AG09309 (cell line): ENCODE measurements around the gene ADPRM.

ENCODE experiments used
- DNase-seq: peaks from one replicate; pipeline ENCODE4 v3.0.0-alpha.2; 2010; ENCODE audit warnings: low read depth
- H3K4me3 ChIP-seq: 2 replicates; pipeline ENCODE4 v1.5.1; 2011; ENCODE audit warnings: mild to moderate bottlenecking, low read depth, low read length, moderate library complexity; ENCODE audit not compliant: control insufficient read depth
- CTCF ChIP-seq: IDR thresholded peaks from 2 replicates; pipeline ENCODE4 v1.5.1; 2011; ENCODE audit warnings: mild to moderate bottlenecking, low read depth, low read length, inconsistent platforms; ENCODE audit not compliant: insufficient read depth, control insufficient read depth; ENCODE audit errors: missing control alignments

Gene ADPRM

GRCh38 chr17:10754861-10755591 is 57.6 kb downstream of the ADPRM start:
- no peak overlapping the region for H3K4me3 ChIP-seq
- no peak for DNase-seq
- TF ChIP-seq CTCF, result no peak

GRCh38 chr17:10755592-10756127 is 58.3 kb downstream of the ADPRM start:
- no peak for DNase-seq
- no peak overlapping the region for H3K4me3 ChIP-seq
- no peak for TF ChIP-seq CTCF

GRCh38 chr17:10756185-10756584 is 58.8 kb downstream of the ADPRM start:
- no peak for DNase-seq
- no peak overlapping the region for H3K4me3 ChIP-seq
- no peak for TF ChIP-seq CTCF

- H3K4me3 ChIP-seq, result no peak overlapping the region
- TF ChIP-seq CTCF, result no peak
- no peak for DNase-seq
Measured at GRCh38 chr17:10756619-10757018, 59.2 kb downstream of the ADPRM start.

GRCh38 chr17:10757067-10757466 is 59.7 kb downstream of the ADPRM start:
- H3K4me3 ChIP-seq, result no peak overlapping the region
- TF ChIP-seq CTCF, result no peak
- DNase-seq, result no peak

GRCh38 chr17:10757647-10758046 is 60.3 kb downstream of the ADPRM start:
- no peak overlapping the region for H3K4me3 ChIP-seq
- no peak for TF ChIP-seq CTCF
- DNase-seq, result no peak

GRCh38 chr17:10758062-10758461 is 60.7 kb downstream of the ADPRM start:
- TF ChIP-seq CTCF, result no peak
- no peak for DNase-seq
- no peak overlapping the region for H3K4me3 ChIP-seq
